Activated T-helper 17 cell treated with anti-CD3 and anti-CD28 coated beads, Interleukin-2, amount 50 U/mL, for 72 hours (primary cell): Measurements from ENCODE around the gene CD300LD. TPM values are rescaled to one million over a fixed set of nuclear protein-coding genes. Genes with fewer than 3 reads are reported as not detected.
"Not testable (repeated sequence)": the region's sequence is repeated elsewhere in the genome, so short reads cannot be mapped to it uniquely, and the experiment has no call there.

Experiments
- ATAC-seq: fragments of 150-1000 bp; cut with Tn5 transposase; replicated peaks from 2 replicates; pipeline ENCODE4 v1.10.0; 2021; ENCODE audit warnings: mild to moderate bottlenecking, moderate library complexity
- H3K27ac Mint-ChIP-seq: one replicate; pipeline ENCODE4 v1.8.0; 2022; ENCODE audit warnings: mixed read lengths
- H3K27me3 Mint-ChIP-seq: one replicate; pipeline ENCODE4 v1.8.0; 2022; ENCODE audit warnings: mixed read lengths
- H3K36me3 Mint-ChIP-seq: one replicate; pipeline ENCODE4 v1.8.0; 2022; ENCODE audit warnings: low read depth, mild to moderate bottlenecking, mixed read lengths
- H3K4me1 Mint-ChIP-seq: one replicate; pipeline ENCODE4 v1.8.0; 2022; ENCODE audit warnings: mixed read lengths
- H3K4me3 Mint-ChIP-seq: one replicate; pipeline ENCODE4 v1.8.0; 2022; ENCODE audit warnings: mild to moderate bottlenecking, mixed read lengths
- H3K9me3 Mint-ChIP-seq: one replicate; pipeline ENCODE4 v1.8.0; 2022; ENCODE audit warnings: mixed read lengths
- total RNA-seq, 2 donors: library from RNA; stranded (reverse); gene quantifications; one replicate each; pipeline ENCODE4 v1.2.3, GENCODE V29; 2022

Gene CD300LD
- total RNA-seq, 2 donors from 2014 or later = not detected

GRCh38 chr17:74599448-74599939 is 7.4 kb upstream of the CD300LD start:
- Mint-ChIP-seq H3K27me3 (peaks cover 50% of the 10 kb centered on the region), H3K36me3 (no peaks in the 10 kb centered on the region), H3K4me3 (no peak overlapping the region), H3K9me3 (no peaks in the 10 kb centered on the region), H3K4me1 (no peaks in the 10 kb centered on the region), H3K27ac (peak overlapping the region; percentile 9)
- ATAC-seq = no peak

- H3K9me3 Mint-ChIP-seq = no peaks in the 10 kb centered on the region
- H3K27ac Mint-ChIP-seq = no peak overlapping the region
- no peak overlapping the region for H3K4me3 Mint-ChIP-seq
- ATAC-seq = no peak
- H3K4me1 Mint-ChIP-seq = no peaks in the 10 kb centered on the region
- H3K36me3 Mint-ChIP-seq = no peaks in the 10 kb centered on the region
- H3K27me3 Mint-ChIP-seq = peaks cover 50% of the 10 kb centered on the region
These were observed 6.9 kb upstream of the CD300LD start for GRCh38 chr17:74599023-74599399.

GRCh38 chr17:74598346-74599022 is 6.4 kb upstream of the CD300LD start:
- H3K4me3 Mint-ChIP-seq = no peak overlapping the region
- no peak for ATAC-seq
- H3K9me3 Mint-ChIP-seq = no peaks in the 10 kb centered on the region
- no peaks in the 10 kb centered on the region for H3K36me3 Mint-ChIP-seq
- H3K27me3 Mint-ChIP-seq = peaks cover 52% of the 10 kb centered on the region
- no peak overlapping the region for H3K27ac Mint-ChIP-seq
- no peaks in the 10 kb centered on the region for H3K4me1 Mint-ChIP-seq

GRCh38 chr17:74597069-74597790 is 5.1 kb upstream of the CD300LD start:
- Mint-ChIP-seq H3K27ac (no peak overlapping the region), H3K27me3 (peaks cover 55% of the 10 kb centered on the region), H3K4me1 (peaks cover 4% of the 10 kb centered on the region), H3K4me3 (no peak overlapping the region), H3K36me3 (no peaks in the 10 kb centered on the region), H3K9me3 (no peaks in the 10 kb centered on the region)
- no peak for ATAC-seq

- Mint-ChIP-seq H3K36me3 (no peaks in the 10 kb centered on the region), H3K4me3 (no peak overlapping the region), H3K27ac (no peak overlapping the region), H3K4me1 (peaks cover 4% of the 10 kb centered on the region), H3K27me3 (peaks cover 52% of the 10 kb centered on the region), H3K9me3 (no peaks in the 10 kb centered on the region)
- no peak for ATAC-seq
These were observed 3.1 kb upstream of the CD300LD start for GRCh38 chr17:74595037-74595750.

- H3K4me3 Mint-ChIP-seq = no peak overlapping the region
- peaks cover 44% of the 10 kb centered on the region for H3K27me3 Mint-ChIP-seq
- no peaks in the 10 kb centered on the region for H3K9me3 Mint-ChIP-seq
- no peak for ATAC-seq
- H3K27ac Mint-ChIP-seq = no peak overlapping the region
- no peaks in the 10 kb centered on the region for H3K36me3 Mint-ChIP-seq
- H3K4me1 Mint-ChIP-seq = peaks cover 4% of the 10 kb centered on the region
These were observed 580 bp downstream of the CD300LD start for GRCh38 chr17:74591503-74591902.

- H3K27ac Mint-ChIP-seq = no peak overlapping the region
- H3K4me1 Mint-ChIP-seq = no peaks in the 10 kb centered on the region
- no peak for ATAC-seq
- no peak overlapping the region for H3K4me3 Mint-ChIP-seq
- peaks cover 19% of the 10 kb centered on the region for H3K27me3 Mint-ChIP-seq
- no peaks in the 10 kb centered on the region for H3K36me3 Mint-ChIP-seq
- H3K9me3 Mint-ChIP-seq = no peaks in the 10 kb centered on the region
These were observed 6.4 kb downstream of the CD300LD start for GRCh38 chr17:74585711-74586110.

- Mint-ChIP-seq H3K4me1 (no peaks in the 10 kb centered on the region), H3K27me3 (peaks cover 10% of the 10 kb centered on the region), H3K27ac (no peak overlapping the region), H3K9me3 (no peaks in the 10 kb centered on the region), H3K36me3 (no peaks in the 10 kb centered on the region), H3K4me3 (no peak overlapping the region)
- no peak for ATAC-seq
These were observed 7.6 kb downstream of the CD300LD start for GRCh38 chr17:74584292-74585060.

- ATAC-seq = no peak
- Mint-ChIP-seq H3K4me3 (no peak overlapping the region), H3K27ac (no peak overlapping the region), H3K4me1 (no peaks in the 10 kb centered on the region), H3K36me3 (no peaks in the 10 kb centered on the region), H3K27me3 (no peaks in the 10 kb centered on the region), H3K9me3 (no peaks in the 10 kb centered on the region)
These were observed 9.4 kb downstream of the CD300LD start for GRCh38 chr17:74582633-74583032.

- no peaks in the 10 kb centered on the region for H3K36me3 Mint-ChIP-seq
- peaks cover 10% of the 10 kb centered on the region for H3K27me3 Mint-ChIP-seq
- ATAC-seq = no peak
- no peak overlapping the region for H3K27ac Mint-ChIP-seq
- no peaks in the 10 kb centered on the region for H3K4me1 Mint-ChIP-seq
- H3K9me3 Mint-ChIP-seq = no peaks in the 10 kb centered on the region
- H3K4me3 Mint-ChIP-seq = no peak overlapping the region
These were observed 12.2 kb downstream of the CD300LD start for GRCh38 chr17:74579900-74580299.

GRCh38 chr17:74578979-74579378 is 13.1 kb downstream of the CD300LD start:
- no peak overlapping the region for H3K4me3 Mint-ChIP-seq
- ATAC-seq = no peak
- no peaks in the 10 kb centered on the region for H3K4me1 Mint-ChIP-seq
- H3K27me3 Mint-ChIP-seq = peaks cover 15% of the 10 kb centered on the region
- H3K27ac Mint-ChIP-seq = peak overlapping the region; percentile 36
- no peaks in the 10 kb centered on the region for H3K9me3 Mint-ChIP-seq
- no peaks in the 10 kb centered on the region for H3K36me3 Mint-ChIP-seq

GRCh38 chr17:74574489-74575142 is 17.5 kb downstream of the CD300LD start:
- H3K4me1 Mint-ChIP-seq = no peaks in the 10 kb centered on the region
- no peaks in the 10 kb centered on the region for H3K9me3 Mint-ChIP-seq
- ATAC-seq = no peak
- H3K36me3 Mint-ChIP-seq = no peaks in the 10 kb centered on the region
- H3K27ac Mint-ChIP-seq = no peak overlapping the region
- no peak overlapping the region for H3K4me3 Mint-ChIP-seq
- peaks cover 15% of the 10 kb centered on the region for H3K27me3 Mint-ChIP-seq

GRCh38 chr17:74573635-74574034 is 18.4 kb downstream of the CD300LD start:
- ATAC-seq, H3K36me3 Mint-ChIP-seq, H3K4me3 Mint-ChIP-seq, H3K27ac Mint-ChIP-seq, H3K9me3 Mint-ChIP-seq, H3K4me1 Mint-ChIP-seq: not testable (repeated sequence)
- peaks cover 19% of the 10 kb centered on the region for H3K27me3 Mint-ChIP-seq

- H3K27me3 Mint-ChIP-seq = peaks cover 24% of the 10 kb centered on the region
These were observed 18.9 kb downstream of the CD300LD start for GRCh38 chr17:74573169-74573568.

More at GRCh38 chr17:74573169-74573568, 18.9 kb downstream of the CD300LD start:
- Mint-ChIP-seq H3K27ac (no peak overlapping the region), H3K9me3 (no peaks in the 10 kb centered on the region), H3K4me1 (peaks cover 9% of the 10 kb centered on the region), H3K36me3 (no peaks in the 10 kb centered on the region), H3K4me3 (no peak overlapping the region)
- no peak for ATAC-seq
